Testis (tissue), 3 donors: Measurements from ENCODE around the gene CAMKV. TPM values are rescaled to one million over a fixed set of nuclear protein-coding genes. Genes with fewer than 3 reads are reported as not detected.

ENCODE experiments used
- DNase-seq: peaks from one replicate; pipeline ENCODE4 v3.0.0-alpha.2; 2019
- H3K27ac ChIP-seq, 2 donors: fragments of 200-600 bp; sonication (generic); one replicate each; pipeline ENCODE4 v1.5.1; 2019
- H3K27me3 ChIP-seq: fragments of 200-600 bp; sonication (generic); one replicate; pipeline ENCODE4 v1.5.1; 2019
- H3K36me3 ChIP-seq: fragments of 200-600 bp; sonication (generic); one replicate; pipeline ENCODE4 v1.5.1; 2017; ENCODE audit warnings: low read depth; ENCODE audit errors: missing control alignments
- H3K4me1 ChIP-seq: fragments of 200-600 bp; sonication (generic); one replicate; pipeline ENCODE4 v1.5.1; 2019
- H3K4me3 ChIP-seq, 2 donors: fragments of 200-600 bp; sonication (generic); one replicate each; pipeline ENCODE4 v1.5.1; 2017 to 2019
- H3K9me3 ChIP-seq: fragments of 200-600 bp; sonication (generic); one replicate; pipeline ENCODE4 v1.5.1; 2017
- POLR2A ChIP-seq: fragments of 450-650 bp; IDR thresholded peaks from one replicate; pipeline ENCODE4 v1.6.1; 2017; ENCODE audit warnings: antibody characterized with exemption, mild to moderate bottlenecking, moderate library complexity
- WGBS, 2 donors: methylation state at CpG; one replicate each; pipeline ENCODE4 v1.1.5; 2018; 5-methylcytosine and 5-hydroxymethylcytosine counted together
- intact Hi-C: fragments of 100-400 bp; cut with DNase I; formaldehyde crosslinking; loops from one replicate; pipeline ENCODE4 v1.15.1; 2023; ENCODE audit warnings: low total_unique reads
- polyA plus RNA-seq: library from polyadenylated mRNA; stranded (reverse); fragments of 350-450 nt; fragmentation: Illumina TruSeq; extraction: RNeasy Lipid Tissue Mini Kit (QIAGEN cat#74804); gene quantifications from one replicate; pipeline ENCODE4 v1.2.3, GENCODE V29; 2014; ENCODE audit warnings: low read depth, low replicate concordance; ENCODE audit not compliant: insufficient read depth
- total RNA-seq, 2 donors: library from RNA; depleted of rRNA; stranded (reverse); fragments of >200 nt; gene quantifications; one replicate each; pipeline ENCODE4 v1.2.3, GENCODE V29; 2016
- TF ChIP-seq, protein P1 (sequence below), 3 experiments: fragments of 450-650 bp in 2 of 3; fragments of 200-600 bp in 1 of 3; sonication (generic) in 1 of 3; IDR thresholded peaks; one replicate each; pipeline ENCODE4 v1.5.1; 2016 to 2019; ENCODE audit warnings: antibody characterized with exemption in 3 of 3, mild to moderate bottlenecking in 2 of 3, moderate library complexity in 1 of 3

CAMKV gene
- total and polyA plus RNA-seq, 3 donors from 2014 or later = 1.2 to 4.0 (median 2.3) TPM

DNA sequence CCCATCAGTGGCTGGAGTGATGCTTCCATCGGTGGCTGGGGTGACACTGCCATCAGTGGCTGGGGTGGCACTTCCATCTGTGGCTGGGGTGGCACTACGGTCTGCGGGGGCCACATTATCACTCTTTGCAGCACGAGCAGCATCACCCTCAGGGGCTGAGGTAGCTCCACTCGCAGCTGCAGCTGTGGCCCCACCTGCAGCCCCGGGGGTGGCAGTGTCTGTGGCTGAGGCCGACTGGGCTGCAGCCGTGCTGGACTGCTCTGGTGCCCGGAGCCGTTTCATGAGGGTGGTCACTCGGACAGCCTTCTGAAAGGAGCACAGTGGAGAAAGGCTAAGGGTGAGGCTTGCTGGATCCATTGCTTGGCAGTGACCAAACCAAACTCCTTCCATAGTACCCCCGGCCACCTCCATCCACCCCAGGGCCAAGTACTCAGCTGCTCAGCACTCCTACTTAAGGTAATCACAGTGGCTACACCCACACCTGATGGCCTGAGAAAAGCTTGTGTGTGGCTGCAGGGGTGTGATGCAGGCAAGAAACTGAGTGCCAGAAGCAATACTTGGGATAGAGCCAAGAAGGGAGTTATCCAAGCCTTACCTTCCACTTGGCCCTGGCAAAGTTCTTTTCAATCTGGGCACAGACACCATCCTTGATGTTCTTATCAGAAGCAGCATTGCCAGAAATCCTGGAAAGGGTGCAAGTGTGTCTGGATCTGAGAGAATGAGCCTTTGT, 10.0 kb downstream of the CAMKV start:
- no peak for DNase-seq
- H3K9me3 ChIP-seq = no peaks in the 10 kb centered on the region
- no peaks in the 10 kb centered on the region for H3K36me3 ChIP-seq
- no peak overlapping the region for H3K27ac ChIP-seq
- no peaks in the 10 kb centered on the region for H3K4me1 ChIP-seq
- WGBS, 2 donors = 73 to 80% methylated on average over 2 to 12 of the region's 12 CpGs
- TF ChIP-seq, protein P1, sequence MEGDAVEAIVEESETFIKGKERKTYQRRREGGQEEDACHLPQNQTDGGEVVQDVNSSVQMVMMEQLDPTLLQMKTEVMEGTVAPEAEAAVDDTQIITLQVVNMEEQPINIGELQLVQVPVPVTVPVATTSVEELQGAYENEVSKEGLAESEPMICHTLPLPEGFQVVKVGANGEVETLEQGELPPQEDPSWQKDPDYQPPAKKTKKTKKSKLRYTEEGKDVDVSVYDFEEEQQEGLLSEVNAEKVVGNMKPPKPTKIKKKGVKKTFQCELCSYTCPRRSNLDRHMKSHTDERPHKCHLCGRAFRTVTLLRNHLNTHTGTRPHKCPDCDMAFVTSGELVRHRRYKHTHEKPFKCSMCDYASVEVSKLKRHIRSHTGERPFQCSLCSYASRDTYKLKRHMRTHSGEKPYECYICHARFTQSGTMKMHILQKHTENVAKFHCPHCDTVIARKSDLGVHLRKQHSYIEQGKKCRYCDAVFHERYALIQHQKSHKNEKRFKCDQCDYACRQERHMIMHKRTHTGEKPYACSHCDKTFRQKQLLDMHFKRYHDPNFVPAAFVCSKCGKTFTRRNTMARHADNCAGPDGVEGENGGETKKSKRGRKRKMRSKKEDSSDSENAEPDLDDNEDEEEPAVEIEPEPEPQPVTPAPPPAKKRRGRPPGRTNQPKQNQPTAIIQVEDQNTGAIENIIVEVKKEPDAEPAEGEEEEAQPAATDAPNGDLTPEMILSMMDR (IDR thresholded peaks at IDR 0.05) = no peak
- TF ChIP-seq POLR2A = no peak
- H3K27me3 ChIP-seq = no peaks in the 10 kb centered on the region
- H3K4me3 ChIP-seq = no peak overlapping the region
- intact Hi-C loops = no loop called here

GRCh38 chr3:49856181-49857005, 13.3 kb downstream of the CAMKV start, which contains the start of gene TRAIP:
Gene TRAIP (minus strand): TSS chr3:49856564. CDS start chr3:49856453, 111 bp downstream.
- H3K27ac ChIP-seq = peak within 1 kb of the TSS; percentile 41 to 74
- TF ChIP-seq POLR2A = no peak
- TF ChIP-seq, protein P1 (IDR thresholded peaks at IDR 0.05) = no peak
- DNase-seq = peak; percentile 96
- H3K27me3 ChIP-seq = no peaks in the 10 kb centered on the region
- WGBS, 2 donors = 4% methylated on average over 13 to 51 of the region's 52 CpGs
- no peaks in the 10 kb centered on the region for H3K36me3 ChIP-seq
- no peaks in the 10 kb centered on the region for H3K9me3 ChIP-seq
- intact Hi-C loops = no loop called here
- no peaks in the 10 kb centered on the region for H3K4me1 ChIP-seq
- peak within 1 kb of the TSS; percentile 46 to 67 for H3K4me3 ChIP-seq

DNA sequence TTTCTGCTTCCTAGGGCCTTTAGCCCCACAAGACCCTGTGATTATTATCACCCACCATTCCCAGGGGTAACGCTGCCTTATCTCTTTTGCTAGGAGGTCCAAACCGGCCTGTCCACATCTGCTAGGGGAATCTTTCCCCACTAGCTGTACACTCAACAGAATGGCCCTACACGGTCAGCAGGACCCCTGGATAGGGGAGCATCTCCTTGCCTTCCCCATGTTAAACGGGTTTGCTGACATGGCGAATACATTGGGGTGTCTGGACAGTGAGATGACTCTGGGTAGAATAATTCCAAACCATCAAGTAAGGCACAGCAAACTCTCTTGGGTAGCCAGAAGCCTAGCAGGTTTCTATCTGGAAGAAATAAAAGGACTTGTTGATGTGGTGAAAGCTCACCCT, 14.0 kb downstream of the CAMKV start:
- no peaks in the 10 kb centered on the region for H3K36me3 ChIP-seq
- no peaks in the 10 kb centered on the region for H3K4me1 ChIP-seq
- DNase-seq = no peak
- 27 to 36% methylated on average over 5 of the region's 5 CpGs for WGBS, 2 donors
- H3K4me3 ChIP-seq = peak overlapping the region; percentile 46 to 67
- TF ChIP-seq POLR2A = no peak
- TF ChIP-seq, protein P1 (IDR thresholded peaks at IDR 0.05) = no peak
- intact Hi-C loops = no loop called here
- no peaks in the 10 kb centered on the region for H3K27me3 ChIP-seq
- no peaks in the 10 kb centered on the region for H3K9me3 ChIP-seq
- no peak overlapping the region for H3K27ac ChIP-seq

DNA sequence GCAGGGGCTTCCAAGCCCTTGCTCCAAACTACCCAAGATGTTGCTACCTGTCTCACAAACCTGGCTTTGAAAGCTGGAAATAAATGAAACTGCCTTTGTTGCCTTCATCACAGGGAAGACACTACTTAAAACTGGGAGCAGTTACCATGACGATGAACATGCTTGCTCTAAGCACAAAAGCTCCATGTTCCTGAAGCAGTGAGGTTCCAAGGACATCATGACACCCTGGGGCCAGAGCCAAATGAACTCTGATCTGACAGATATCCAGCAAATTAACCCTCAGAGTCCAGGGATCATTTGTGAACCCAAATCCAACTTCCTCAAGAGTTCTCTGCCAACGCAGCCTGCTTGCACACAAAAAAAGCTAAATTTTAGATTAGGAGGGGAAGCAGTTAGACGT, 24.0 kb downstream of the CAMKV start:
- TF ChIP-seq, protein P1 (IDR thresholded peaks at IDR 0.05) = no peak
- no peak for TF ChIP-seq POLR2A
- H3K4me1 ChIP-seq = no peaks in the 10 kb centered on the region
- 80 to 81% methylated on average over 3 of the region's 3 CpGs for WGBS, 2 donors
- H3K9me3 ChIP-seq = no peaks in the 10 kb centered on the region
- no peak for DNase-seq
- H3K27ac ChIP-seq = no peak overlapping the region
- H3K36me3 ChIP-seq = no peaks in the 10 kb centered on the region
- no peak overlapping the region for H3K4me3 ChIP-seq
- H3K27me3 ChIP-seq = no peaks in the 10 kb centered on the region
- intact Hi-C loops = no loop called here
